ENCODE measurements around the gene GTF3C5.
"Not testable (repeated sequence)": the region's sequence is repeated elsewhere in the genome, so short reads cannot be mapped to it uniquely, and the experiment has no call there.

GTF3C5 gene

DNA sequence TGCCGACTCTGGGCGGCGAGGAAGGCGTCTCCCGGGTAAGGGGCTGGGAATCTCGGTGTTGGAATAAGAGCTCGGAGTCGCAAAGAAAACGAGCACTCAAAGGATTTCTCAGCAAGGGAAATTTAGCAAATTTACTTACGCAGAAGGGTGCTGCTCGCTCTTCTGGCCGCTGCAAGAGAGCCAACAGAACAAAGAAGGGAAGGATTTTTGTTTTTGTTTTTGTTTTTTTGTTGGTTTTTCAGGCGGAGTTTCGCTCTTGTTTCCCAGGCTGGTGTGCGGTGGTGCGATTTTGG is 279 bp downstream of the GTF3C5 start:
- DNase-seq (ENCODE audit: low spot score), result no peak

DNA sequence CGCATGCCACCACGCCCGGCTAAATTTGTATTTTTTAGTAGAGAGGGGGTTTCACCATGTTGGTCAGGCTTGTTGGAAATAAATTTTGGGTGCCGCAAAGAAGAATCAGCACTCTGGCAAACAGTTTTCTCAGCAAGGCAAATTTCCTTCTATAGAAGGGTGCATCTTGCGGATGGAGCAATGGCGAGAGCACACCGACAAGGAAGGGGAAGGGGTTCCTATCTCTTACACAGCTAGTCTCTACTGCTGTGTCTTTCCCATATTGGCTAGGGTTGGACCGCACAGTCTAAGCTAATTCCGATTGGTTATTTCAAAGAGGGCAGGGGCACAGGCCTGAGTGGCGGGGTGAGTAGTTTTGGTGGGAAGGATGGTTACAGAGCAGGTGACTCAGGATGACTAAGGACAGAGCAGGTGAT is 707 bp downstream of the GTF3C5 start:
- no peak for DNase-seq (ENCODE audit: low spot score)

DNA sequence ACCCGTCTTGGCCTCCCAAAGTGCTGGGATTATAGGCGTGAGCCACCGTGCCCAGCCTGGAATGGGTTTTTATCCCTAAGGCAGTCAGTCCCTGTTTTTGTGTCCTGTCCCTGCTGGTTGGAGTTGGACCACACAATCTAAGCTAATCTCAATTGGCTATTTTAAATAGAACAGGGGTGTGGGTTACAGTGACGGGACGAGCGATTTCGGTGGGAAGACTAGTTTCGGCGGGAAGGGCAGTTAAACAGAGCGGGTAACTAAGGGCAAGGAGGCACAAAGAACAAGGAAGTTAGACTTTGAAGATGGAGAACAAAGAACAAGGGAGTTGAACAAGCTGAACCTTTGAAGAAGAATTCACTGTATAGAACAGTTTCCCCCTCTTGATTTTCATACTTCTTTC is 1.4 kb downstream of the GTF3C5 start:
- no peak for DNase-seq (ENCODE audit: low spot score)

DNA sequence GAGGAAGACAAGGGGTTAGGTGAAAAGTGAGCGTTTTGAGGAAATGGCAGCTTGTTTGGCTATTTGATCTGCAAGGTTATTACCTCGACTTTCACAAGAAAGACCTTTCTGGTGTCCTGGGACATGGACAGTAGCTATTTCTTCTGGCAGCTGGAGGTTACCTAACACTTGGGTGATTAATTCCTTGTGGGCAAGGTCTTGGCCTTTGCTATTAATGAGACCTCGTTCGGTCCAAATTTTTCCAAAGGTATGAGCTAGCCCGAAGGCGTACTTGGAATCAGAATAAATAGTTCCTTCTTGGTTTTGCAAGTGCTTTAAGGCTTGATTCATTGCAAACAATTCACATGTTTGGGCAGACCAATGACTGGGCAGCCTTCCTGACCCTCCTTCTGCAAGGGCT is 4.9 kb downstream of the GTF3C5 start:
- DNase-seq (ENCODE audit: low spot score), result no peak

DNA sequence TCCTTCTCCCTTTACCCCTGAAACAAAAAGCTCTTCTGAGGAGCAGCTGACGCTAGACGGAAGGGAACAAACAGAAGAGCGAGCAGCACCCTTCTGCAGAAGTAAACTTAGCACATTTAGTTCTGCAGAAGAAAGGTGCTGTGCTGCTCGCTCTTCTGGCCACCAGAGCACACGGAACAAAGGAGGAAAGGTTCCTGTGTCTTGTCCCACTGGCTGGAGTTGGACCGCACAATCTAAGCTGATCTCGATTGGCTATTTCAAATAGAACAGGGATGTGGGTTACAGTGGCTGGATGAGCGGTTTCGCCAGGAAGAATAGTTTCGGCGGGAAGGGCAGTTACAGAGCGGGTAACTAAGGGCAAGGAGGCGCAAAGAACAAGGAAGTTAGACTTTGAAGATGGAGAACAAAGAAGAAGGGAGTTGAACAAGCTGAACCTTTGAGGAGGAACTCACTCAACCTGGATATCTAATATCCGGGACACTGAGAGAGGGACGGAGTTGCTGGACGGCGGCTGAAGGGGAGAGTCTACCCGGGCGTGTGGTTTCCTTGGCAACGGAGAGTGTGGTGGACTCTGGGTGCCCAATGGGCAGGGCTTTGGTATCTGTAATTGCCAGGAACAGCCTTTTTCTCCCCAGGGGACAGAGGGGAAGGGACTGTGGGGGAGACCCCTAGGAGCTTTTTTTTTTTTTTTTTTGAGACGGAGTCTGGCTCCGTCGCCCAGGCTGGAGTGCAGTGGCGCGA is 7.1 kb downstream of the GTF3C5 start:
- no peak for DNase-seq (ENCODE audit: low spot score)

DNA sequence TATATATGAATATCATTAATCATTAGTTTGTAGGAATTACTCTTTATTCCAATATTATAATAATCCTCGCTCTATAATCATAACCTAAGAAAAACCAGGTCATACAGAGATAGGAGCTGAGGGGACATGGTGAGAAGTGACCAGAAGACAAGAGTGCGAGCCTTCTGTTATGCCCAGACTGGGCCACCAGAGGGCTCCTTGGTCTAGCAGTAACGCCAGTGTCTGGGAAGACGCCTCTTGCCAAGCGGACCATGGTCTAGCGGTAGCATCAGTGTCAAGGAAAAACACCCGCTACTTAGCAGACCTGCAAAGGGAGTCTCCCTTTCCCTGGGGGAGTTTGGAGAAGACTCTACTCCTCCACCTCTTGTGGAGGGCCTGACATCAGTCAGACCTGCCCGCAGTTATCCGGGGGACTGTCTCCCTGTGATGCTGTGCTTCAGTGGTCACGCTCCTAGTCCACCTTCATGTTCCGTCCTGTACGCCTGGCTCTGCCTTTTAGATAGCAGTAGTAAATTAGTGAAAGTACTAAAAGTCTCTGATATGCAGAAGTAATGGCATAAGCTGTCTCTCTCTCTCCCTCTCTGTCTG is 10.2 kb downstream of the GTF3C5 start:
- DNase-seq (ENCODE audit: low spot score), result not testable (repeated sequence)

DNA sequence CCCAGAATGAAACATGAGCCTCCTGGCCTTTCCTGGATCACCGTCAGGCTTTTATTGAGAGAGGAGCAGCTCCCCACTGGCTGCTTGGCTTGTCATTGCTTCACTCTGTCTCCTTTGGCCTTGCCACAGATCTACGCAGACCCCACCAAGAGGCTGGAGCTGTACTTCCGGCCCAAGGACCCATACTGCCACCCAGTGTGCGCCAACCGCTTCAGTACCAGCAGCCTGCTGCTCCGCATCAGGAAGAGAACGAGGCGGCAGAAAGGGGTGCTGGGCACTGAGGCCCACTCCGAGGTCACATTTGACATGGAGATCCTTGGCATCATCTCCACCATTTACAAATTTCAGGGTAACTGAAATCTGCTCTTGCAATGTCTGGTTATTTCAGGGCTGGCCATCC is 11.2 kb downstream of the GTF3C5 start:
- no peak for DNase-seq (ENCODE audit: low spot score)

DNA sequence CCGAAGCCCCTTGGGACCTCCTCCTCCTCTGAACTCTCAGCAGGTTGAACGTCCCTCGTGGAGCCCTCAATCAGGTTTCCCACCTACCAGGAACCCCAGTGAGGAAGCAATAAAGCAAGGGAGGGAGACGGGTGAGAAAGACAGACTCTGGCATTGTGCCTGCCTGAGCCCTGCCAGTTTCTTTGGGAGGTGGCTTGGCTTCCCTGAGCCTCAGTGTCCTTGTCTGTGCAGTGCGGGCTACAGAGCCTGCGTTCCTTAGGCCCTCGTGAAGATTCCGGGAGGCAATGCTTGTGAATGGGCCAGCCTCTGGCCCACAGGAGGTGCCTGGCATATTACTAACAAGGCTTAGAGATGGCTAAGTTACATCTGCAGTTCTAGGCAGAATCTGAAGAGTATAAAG is 11.9 kb downstream of the GTF3C5 start:
- DNase-seq (ENCODE audit: low spot score), result no peak

DNA sequence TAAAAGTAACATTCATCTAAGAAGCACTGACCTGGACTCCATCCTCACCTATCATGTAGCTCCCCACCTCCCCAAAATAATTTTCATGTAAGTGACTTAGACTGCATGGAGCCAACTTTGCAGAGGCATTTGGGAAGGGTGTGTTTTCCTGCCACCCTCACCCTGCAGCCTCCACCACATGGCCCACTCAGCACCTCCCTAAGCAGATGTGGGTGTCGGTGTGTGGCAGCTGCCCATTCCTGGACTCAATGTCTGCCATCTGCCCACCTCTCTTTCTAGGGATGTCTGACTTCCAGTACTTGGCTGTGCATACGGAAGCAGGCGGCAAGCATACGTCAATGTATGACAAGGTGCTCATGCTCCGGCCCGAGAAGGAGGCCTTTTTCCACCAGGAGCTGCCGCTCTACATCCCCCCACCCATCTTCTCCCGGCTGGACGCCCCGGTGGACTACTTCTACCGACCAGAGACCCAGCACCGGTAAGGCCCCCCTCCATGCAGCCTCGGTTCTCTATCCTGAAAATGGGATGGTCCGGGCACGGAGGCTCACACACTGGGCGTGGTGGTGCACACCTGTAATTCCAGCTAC is 12.7 kb downstream of the GTF3C5 start:
- DNase-seq (ENCODE audit: low spot score), result no peak

DNA sequence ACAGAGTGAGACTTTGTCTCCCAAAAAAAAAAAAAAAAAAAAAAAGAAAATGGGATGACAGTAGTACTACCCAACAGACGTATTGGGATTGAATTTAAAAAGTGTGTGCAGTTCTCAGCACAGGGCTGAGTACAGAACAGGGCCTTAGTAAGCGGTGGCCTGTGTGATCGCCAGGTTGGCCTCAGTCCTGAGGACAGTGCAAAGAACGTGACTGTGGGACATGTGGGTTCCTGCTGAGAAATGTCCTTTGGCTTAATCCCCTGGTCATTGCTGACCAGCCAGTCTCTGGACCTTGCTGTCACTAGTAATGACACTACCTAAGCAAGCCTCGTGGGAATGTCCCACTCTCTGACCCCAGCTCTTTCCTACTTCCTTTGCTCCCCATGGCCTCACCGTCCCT is 13.3 kb downstream of the GTF3C5 start:
- DNase-seq (ENCODE audit: low spot score), result no peak

DNA sequence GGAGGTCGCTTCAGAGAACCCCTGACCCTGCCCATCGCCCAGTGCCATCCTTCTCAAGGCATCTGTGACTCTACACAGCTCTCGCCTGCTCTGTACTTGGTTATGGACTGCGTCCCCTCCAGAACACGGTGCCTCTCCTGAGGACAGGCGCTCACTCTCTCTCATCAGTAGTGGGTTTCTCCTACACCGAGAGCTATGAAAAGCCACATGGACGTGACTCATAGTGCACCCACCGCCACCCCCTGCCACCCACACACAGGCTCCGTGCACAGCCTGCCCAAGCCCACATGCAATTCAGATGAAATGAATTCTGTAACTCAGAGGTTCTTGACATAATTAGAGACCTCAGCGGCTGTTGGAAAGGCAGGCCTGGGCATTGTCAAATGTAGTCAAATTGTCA is 13.9 kb downstream of the GTF3C5 start:
- DNase-seq (ENCODE audit: low spot score), result no peak

DNA sequence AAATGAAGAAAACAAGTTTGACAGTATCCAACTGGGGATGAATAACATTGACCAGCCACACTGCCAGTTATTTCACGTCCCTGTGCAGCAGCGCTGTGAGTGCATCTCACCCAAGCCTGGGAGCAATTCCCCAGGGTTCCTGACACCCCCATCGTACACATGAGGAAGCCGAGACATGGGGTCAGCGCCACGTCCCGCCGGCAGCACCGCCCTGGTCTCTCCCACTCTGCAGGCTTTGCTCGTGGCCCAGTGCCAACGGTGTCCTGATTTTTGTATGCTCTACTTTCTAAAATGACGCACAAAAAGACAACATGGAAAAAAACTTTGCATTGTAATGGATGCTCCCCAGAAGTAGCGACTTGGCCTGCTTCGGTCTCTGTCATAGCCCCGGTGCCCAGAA is 14.3 kb downstream of the GTF3C5 start:
- no peak for DNase-seq (ENCODE audit: low spot score)

DNA sequence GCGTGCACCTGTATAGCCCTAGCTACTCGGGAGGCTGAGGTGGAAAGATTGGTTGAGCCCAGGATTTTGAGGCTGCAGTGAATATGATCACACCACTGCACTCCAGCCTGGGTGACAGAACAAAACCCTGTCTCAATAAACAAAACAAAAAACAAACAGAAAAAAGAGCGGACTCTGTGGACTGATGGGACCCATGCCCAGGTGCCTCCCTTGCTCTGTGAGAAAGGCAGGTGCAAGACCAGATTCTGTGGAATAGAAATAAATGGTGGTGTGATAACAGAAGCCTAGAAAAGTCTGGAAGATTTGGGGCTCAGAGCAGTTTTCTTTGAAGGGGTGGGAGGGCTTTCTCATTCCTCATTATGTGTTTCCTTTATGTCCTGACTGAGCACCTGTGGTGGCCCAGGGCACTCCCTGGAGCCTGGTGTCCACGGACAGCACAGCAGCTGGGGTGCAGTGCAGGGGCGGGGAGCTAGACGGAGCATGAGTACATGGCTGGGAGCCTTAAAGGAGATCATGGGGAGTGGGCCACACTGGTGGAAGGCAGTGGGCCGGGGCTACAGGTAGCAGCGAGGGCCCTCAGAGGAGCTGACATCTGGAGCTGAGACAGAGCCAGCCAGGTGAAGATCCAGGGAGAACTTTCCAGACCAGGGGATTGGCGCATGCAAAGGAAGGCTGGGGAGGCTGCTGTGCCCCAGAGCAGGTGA is 15.6 kb downstream of the GTF3C5 start:
- no peak for DNase-seq (ENCODE audit: low spot score)

DNA sequence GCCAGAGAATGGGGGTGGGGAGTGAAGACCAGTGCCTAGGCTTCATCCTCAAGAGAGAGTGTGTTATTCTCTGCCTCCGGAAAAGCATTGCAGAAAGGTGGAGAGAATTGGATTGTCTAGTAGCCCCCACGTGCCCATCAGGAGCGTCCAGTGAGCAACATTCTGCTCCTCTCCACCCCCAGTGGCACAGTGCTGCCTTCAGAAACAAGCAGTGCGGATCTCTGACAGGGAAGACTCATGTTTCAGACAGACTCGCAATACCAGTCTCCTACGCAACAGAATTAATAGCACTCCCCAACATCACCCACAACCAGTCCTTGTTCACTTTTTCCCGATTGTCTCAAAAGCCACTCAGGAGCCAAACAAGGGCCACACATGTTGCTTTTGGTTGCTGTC is 16.1 kb downstream of the GTF3C5 start:
- DNase-seq (ENCODE audit: low spot score), result no peak

DNA sequence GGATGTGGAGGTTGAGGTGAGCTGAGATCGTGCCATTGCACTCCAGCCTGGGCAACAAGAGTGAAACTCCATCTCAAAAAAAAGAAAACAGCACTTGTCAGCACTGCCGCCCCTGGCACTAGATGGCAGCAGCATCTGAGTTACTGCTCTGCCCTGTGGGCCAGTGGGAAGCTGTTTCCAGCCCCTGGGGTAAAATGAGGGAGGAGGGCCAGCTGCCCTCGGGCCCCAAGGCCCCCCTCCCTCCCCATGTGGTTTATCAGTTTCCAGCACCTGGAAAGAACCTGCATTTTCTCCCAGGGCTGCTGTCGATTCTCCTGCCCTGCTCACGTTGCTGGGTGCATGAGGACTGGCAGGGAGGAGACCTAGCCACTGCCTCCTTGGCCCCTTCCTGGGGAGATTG is 17.8 kb downstream of the GTF3C5 start:
- peak; percentile 17 for DNase-seq (ENCODE audit: low spot score)

DNA sequence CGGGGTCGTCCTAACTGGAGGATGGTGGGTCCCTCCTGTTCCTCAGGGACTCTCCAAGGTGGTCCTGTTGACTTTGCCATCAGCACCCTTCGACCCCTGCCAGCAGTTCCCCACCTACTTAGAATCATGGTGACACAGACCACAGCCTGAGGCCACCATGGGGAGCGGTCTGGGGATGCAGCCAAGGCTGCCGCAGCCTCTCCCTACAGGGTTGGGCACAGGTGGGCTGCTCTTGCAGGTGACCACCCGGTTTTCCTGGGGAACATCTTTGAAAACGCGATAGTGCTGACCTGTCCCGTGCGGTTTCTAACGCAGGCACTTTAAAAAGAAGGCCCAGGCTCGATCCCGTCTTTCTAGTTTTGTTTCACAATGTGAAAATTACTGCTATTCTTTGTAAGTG is 18.2 kb downstream of the GTF3C5 start:
- DNase-seq (ENCODE audit: low spot score), result no peak

DNA sequence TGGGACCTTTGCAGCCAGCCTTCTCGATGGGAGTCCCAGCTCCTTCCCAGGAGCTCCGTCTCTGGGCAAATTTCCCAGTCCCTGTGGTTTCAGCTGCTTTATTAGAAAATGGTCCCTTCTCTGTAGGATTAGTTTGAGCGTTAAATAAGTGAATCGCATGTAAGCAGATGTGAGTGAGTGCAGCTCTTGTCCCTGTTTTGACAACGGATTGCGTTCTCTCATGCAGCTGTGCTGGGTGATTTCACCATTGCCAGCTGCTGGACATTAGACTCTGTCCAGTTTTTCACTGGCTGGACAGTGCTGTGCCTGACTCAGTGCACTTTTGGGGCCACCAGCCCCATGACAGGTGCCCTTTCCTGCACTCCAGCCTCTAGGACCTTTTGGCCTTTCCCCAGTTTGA is 19.3 kb downstream of the GTF3C5 start:
- DNase-seq (ENCODE audit: low spot score), result no peak

DNA sequence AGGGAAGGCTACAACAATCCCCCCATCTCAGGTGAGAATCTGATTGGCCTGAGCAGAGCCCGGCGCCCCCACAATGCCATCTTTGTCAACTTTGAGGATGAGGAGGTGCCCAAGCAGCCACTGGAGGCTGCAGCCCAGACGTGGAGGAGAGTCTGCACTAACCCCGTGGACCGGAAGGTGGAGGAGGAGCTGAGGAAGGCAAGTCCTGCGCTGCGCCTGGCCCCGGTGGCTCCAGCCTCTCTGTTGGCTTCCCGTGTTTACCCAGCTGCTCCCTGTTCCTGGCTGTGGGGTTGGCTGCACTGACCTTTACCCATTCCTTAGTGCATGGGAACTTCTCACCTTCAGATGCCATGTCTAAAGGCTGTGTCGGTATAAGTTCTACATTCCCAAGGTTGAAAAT is 20.0 kb downstream of the GTF3C5 start:
- DNase-seq (ENCODE audit: low spot score), result no peak

DNA sequence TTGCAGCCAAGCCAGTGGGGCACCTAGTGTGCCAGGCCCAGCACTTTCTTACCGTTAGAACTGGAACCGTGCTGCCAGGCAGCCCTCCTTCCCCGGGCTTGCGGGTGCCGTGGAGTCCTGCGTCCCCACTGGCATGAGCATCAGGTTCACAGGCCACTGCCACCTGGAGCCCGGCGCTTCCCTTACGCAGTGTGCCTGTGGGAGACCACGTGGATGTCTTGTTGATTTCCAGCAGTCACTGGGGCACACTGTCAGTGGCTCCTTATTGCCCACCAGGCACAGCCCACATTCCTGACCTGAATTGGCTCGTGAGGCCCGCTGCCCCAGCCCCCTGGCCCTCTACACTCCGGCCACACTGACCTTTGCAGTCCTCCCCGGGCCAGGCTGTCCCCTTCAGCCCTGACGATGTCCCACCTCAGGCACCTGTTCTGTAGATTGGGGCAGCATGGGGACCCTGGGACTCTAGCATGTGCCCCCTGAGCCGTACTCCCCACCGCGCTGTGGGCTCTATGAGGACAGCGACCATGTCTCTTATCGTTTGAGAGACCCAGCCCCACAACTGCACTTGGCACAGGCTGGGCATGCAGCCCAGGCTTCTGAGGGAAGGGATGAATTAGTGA is 20.6 kb downstream of the GTF3C5 start:
- no peak for DNase-seq (ENCODE audit: low spot score)

DNA sequence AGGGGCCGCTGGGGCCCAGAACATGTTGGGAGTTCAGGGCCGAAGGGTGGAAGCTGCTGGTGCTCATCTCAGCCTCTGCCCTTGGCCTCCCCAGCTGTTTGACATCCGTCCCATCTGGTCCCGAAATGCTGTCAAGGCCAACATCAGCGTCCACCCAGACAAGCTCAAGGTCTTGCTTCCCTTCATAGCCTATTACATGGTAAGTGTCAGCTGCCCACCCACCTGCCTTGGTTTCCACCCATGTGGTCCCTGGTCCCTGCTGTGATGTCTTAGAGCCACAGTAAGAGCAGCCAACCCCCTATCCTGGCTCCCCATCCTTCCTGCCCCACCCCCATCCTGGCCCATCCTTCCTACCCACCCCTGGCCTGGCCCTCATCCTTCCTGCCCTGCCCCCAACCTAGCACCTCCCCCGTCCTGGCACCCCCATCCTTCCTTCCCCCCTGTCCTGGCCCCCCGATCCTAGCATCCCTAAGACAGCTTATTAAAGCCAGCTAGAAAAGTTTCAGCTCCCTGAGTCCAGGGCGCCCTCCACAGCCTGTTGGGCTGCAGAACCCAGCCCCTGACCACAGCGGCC is 21.3 kb downstream of the GTF3C5 start:
- no peak for DNase-seq (ENCODE audit: low spot score)

DNA sequence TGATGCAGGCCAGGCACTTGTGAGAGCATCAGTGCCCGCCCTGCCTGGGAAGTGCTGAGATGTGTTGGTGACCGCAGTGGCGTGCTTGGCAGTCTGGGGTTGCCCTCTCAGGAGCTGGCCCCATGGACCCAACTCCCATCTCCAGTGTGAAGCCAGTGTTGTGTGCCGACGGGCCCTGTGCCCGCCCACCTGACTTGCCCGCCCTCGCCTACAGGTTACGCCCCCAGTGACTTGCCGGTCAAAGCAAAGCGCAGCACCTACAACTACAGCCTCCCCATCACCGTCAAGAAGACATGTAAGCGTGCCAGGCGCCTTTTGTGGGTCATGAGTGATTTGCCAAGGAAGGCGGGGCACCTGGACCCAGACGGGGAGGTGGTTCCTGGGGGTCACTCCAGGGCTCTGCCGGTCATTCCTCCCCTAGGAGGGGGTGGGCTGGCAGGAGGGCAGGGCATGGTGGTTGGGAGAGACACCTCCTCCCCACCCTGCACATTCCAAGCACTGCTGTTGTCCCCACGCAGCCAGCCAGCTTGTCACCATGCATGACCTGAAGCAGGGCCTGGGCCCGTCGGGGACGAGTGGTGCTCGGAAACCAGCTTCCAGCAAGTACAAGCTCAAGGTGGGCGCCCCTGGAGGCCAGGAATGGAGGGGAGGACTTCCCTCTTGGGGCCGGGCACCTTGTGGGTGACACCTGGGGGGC is 23.5 kb downstream of the GTF3C5 start:
- no peak for DNase-seq (ENCODE audit: low spot score)

DNA sequence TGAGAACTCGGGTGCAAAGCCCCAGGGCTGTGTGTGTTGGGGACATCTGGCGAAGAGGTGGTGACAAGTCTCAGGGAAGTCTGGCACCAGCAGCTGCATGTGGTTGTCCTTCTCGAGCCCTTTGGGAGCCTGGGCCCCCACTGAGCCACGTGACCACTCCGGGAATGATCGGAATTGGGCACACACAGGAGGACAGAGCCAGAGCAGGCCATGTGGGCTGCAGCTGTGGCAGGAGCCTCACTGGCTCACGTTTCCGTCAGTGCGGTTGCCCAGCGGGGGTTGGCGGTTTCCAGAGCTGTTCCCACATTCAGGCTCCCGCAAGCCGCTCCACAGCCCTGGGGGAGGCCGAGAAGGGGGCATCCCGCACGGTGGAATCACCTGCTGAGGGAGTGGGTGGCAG is 24.2 kb downstream of the GTF3C5 start:
- DNase-seq (ENCODE audit: low spot score), result no peak

Measured in CD4-positive, alpha-beta T cell treated with Interleukin-6 at 100 ng/mL for 8 hours (primary cell).